ENCODE measurements around the gene TMEM179. TPM values are rescaled to one million over a fixed set of nuclear protein-coding genes. Genes with fewer than 3 reads are reported as not detected.
"Not testable (repeated sequence)": the region's sequence is repeated elsewhere in the genome, so short reads cannot be mapped to it uniquely, and the experiment has no call there.

Gene TMEM179
- total RNA-seq, 1 experiment from 2014 or later, result not detected

- DNase-seq (ENCODE audit: low spot score), result no peak
These were observed 33.0 kb upstream of the TMEM179 start for GRCh38 chr14:104637546-104638003.

GRCh38 chr14:104636846-104637545, 32.4 kb upstream of the TMEM179 start:
- DNase-seq (ENCODE audit: low spot score), result not testable (repeated sequence)

GRCh38 chr14:104636131-104636530, 31.6 kb upstream of the TMEM179 start:
- no peak for DNase-seq (ENCODE audit: low spot score)

- DNase-seq (ENCODE audit: low spot score), result no peak
These were observed 31.1 kb upstream of the TMEM179 start for GRCh38 chr14:104635717-104636116.

GRCh38 chr14:104634886-104635570, 30.5 kb upstream of the TMEM179 start:
- DNase-seq (ENCODE audit: low spot score), result no peak

GRCh38 chr14:104634138-104634760, 29.7 kb upstream of the TMEM179 start:
- DNase-seq (ENCODE audit: low spot score), result no peak

GRCh38 chr14:104633276-104634137, 28.9 kb upstream of the TMEM179 start:
- no peak for DNase-seq (ENCODE audit: low spot score)

GRCh38 chr14:104632781-104633180, 28.2 kb upstream of the TMEM179 start:
- DNase-seq (ENCODE audit: low spot score), result no peak

GRCh38 chr14:104624939-104625338, 20.4 kb upstream of the TMEM179 start:
- DNase-seq (ENCODE audit: low spot score), result no peak

GRCh38 chr14:104614126-104614812, 9.7 kb upstream of the TMEM179 start:
- DNase-seq (ENCODE audit: low spot score), result no peak

- DNase-seq (ENCODE audit: low spot score), result no peak
These were observed 7.3 kb upstream of the TMEM179 start for GRCh38 chr14:104611881-104612280.

- DNase-seq (ENCODE audit: low spot score), result no peak
These were observed 6.3 kb upstream of the TMEM179 start for GRCh38 chr14:104610749-104611310.

- DNase-seq (ENCODE audit: low spot score), result no peak
These were observed 5.1 kb upstream of the TMEM179 start for GRCh38 chr14:104609666-104610065.

GRCh38 chr14:104603711-104604401, 716 bp downstream of the TMEM179 start:
- no peak for DNase-seq (ENCODE audit: low spot score)

GRCh38 chr14:104602933-104603325, 1.6 kb downstream of the TMEM179 start:
- DNase-seq (ENCODE audit: low spot score), result no peak

GRCh38 chr14:104602315-104602932, 2.1 kb downstream of the TMEM179 start:
- DNase-seq (ENCODE audit: low spot score), result no peak

GRCh38 chr14:104601786-104602185, 2.8 kb downstream of the TMEM179 start:
- no peak for DNase-seq (ENCODE audit: low spot score)

GRCh38 chr14:104600805-104601204, 3.8 kb downstream of the TMEM179 start:
- no peak for DNase-seq (ENCODE audit: low spot score)

GRCh38 chr14:104600141-104600643, 4.4 kb downstream of the TMEM179 start:
- peak; percentile 49 for DNase-seq (ENCODE audit: low spot score)

- no peak for DNase-seq (ENCODE audit: low spot score)
These were observed 5.1 kb downstream of the TMEM179 start for GRCh38 chr14:104599446-104599845.
